Measurements from ENCODE around the gene KCNJ9. TPM values are rescaled to one million over a fixed set of nuclear protein-coding genes. Genes with fewer than 3 reads are reported as not detected.

The KCNJ9 gene
- polyA plus RNA-seq, 3 donors: not detected

DNA sequence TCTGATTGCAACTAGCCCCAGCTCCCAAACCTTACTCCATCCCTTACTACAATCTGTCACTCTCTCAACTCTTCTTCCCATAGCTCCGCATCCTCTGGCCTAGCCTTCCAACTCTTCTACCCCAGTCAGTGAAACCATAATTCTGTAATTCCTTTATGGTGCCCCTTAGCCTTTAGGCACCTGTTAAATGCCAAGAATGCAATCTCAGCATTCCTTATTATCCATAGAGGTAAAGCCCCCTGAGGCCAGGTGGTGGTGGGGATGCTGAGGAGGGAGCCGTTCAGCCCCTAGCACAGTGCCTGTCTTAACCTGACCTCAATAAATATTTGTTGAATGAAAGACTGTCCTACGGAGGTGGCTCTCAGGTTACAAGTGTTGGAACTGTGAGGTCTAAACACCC is 48.2 kb downstream of the KCNJ9 start:
- Histone ChIP-seq H3K36me3 (replicated peaks in 1 of 2; ENCODE audit: control insufficient read depth in 1 of 2, insufficient read depth in 2 of 2, low read length in 2 of 2) (no peaks in the 10 kb centered on the region), H2AFZ (ENCODE audit: insufficient read depth, low read depth, low read length, poor library complexity, severe bottlenecking) (no peak overlapping the region), H3K9ac (ENCODE audit: insufficient read depth, low read length, poor library complexity, severe bottlenecking) (no peak overlapping the region), H3K4me2 (replicated peaks; ENCODE audit: extremely low read depth, low read length, poor library complexity, severe bottlenecking) (no peak overlapping the region), H3K27ac (ENCODE audit: low read depth in 1 of 2, low read length in 2 of 2) (no peak overlapping the region), H3K27me3 (ENCODE audit: control insufficient read depth in 2 of 2, insufficient read depth in 2 of 2, low read length in 2 of 2) (no peaks in the 10 kb centered on the region), H3K4me3 (replicated peaks in 1 of 3; ENCODE audit: low read depth in 2 of 3, low read length in 3 of 3) (no peak overlapping the region), H4K20me1 (ENCODE audit: insufficient read depth, low read length) (no peaks in the 10 kb centered on the region), H3K9me3 (replicated peaks in 1 of 2; ENCODE audit: control insufficient read depth in 1 of 2, insufficient read depth in 1 of 2, low read length in 2 of 2) (no peaks in the 10 kb centered on the region), H3K79me2 (ENCODE audit: insufficient read depth, low read length) (no peaks in the 10 kb centered on the region), H3K4me1 (ENCODE audit: control insufficient read depth in 1 of 2, insufficient read depth in 2 of 2, low read length in 2 of 2) (peaks cover 4 to 5% of the 10 kb centered on the region in 2 donors)
- H3K4me1 Mint-ChIP-seq: peaks cover 1% of the 10 kb centered on the region
- WGBS (ENCODE audit: insufficient coverage): 100% methylated on average over 1 of the region's 3 CpGs
- peaks cover 0 to 2% (median 0%) of the 10 kb centered on the region in 7 donors for H3K9me3 Mint-ChIP-seq
- H3K27ac Mint-ChIP-seq: no peak overlapping the region
- TF ChIP-seq, protein P1, sequence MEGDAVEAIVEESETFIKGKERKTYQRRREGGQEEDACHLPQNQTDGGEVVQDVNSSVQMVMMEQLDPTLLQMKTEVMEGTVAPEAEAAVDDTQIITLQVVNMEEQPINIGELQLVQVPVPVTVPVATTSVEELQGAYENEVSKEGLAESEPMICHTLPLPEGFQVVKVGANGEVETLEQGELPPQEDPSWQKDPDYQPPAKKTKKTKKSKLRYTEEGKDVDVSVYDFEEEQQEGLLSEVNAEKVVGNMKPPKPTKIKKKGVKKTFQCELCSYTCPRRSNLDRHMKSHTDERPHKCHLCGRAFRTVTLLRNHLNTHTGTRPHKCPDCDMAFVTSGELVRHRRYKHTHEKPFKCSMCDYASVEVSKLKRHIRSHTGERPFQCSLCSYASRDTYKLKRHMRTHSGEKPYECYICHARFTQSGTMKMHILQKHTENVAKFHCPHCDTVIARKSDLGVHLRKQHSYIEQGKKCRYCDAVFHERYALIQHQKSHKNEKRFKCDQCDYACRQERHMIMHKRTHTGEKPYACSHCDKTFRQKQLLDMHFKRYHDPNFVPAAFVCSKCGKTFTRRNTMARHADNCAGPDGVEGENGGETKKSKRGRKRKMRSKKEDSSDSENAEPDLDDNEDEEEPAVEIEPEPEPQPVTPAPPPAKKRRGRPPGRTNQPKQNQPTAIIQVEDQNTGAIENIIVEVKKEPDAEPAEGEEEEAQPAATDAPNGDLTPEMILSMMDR (IDR thresholded peaks at IDR 0.05): no peak
- no peaks in the 10 kb centered on the region for H3K36me3 Mint-ChIP-seq
- intact Hi-C loops (cut with micrococcal nuclease): no loop called here
- peak overlapping the region in 1 of 2 donors; percentile 17 for H3K4me3 Mint-ChIP-seq
- peaks cover 5 to 9% (median 6%) of the 10 kb centered on the region in 3 donors for H3K27me3 Mint-ChIP-seq (ENCODE audit: low read depth in 3 of 3)
- no peak for DNase-seq

DNA sequence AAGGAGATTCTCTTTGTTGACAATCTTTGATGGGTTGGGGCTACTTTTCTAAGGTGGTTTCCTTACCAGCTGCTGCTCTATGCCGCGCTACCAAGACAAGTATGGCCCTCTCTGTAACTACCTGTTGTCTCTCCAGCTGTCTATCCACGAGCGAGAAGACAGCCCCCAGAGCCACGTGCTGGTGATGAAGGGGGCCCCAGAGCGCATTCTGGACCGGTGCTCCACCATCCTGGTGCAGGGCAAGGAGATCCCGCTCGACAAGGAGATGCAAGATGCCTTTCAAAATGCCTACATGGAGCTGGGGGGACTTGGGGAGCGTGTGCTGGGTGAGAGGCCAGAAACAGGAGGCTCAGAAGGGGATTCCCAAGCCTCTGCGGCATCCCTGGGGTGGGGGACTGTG is 48.6 kb downstream of the KCNJ9 start:
- no peaks in the 10 kb centered on the region for H3K79me2 ChIP-seq (ENCODE audit: insufficient read depth, low read length)
- peaks cover 8 to 9% of the 10 kb centered on the region in 2 donors for H3K4me1 ChIP-seq (ENCODE audit: control insufficient read depth in 1 of 2, insufficient read depth in 2 of 2, low read length in 2 of 2)
- Mint-ChIP-seq H3K9me3 (no peaks in the 10 kb centered on the region), H3K27ac (no peak overlapping the region), H3K27me3 (ENCODE audit: low read depth in 3 of 3) (peaks cover 7 to 9% (median 7%) of the 10 kb centered on the region in 3 donors), H3K4me3 (no peak overlapping the region), H3K36me3 (no peaks in the 10 kb centered on the region), H3K4me1 (peaks cover 5% of the 10 kb centered on the region)
- no peaks in the 10 kb centered on the region for H3K36me3 ChIP-seq (replicated peaks in 1 of 2; ENCODE audit: control insufficient read depth in 1 of 2, insufficient read depth in 2 of 2, low read length in 2 of 2)
- no peak for DNase-seq
- TF ChIP-seq, protein P1 (IDR thresholded peaks at IDR 0.05): no peak
- H3K9me3 ChIP-seq (replicated peaks in 1 of 2; ENCODE audit: control insufficient read depth in 1 of 2, insufficient read depth in 1 of 2, low read length in 2 of 2): no peaks in the 10 kb centered on the region
- no peak overlapping the region for H3K9ac ChIP-seq (ENCODE audit: insufficient read depth, low read length, poor library complexity, severe bottlenecking)
- no peak overlapping the region for H3K4me3 ChIP-seq (replicated peaks in 1 of 3; ENCODE audit: low read depth in 2 of 3, low read length in 3 of 3)
- WGBS (ENCODE audit: insufficient coverage): 94% methylated on average over 10 of the region's 11 CpGs
- no peaks in the 10 kb centered on the region for H3K27me3 ChIP-seq (ENCODE audit: control insufficient read depth in 2 of 2, insufficient read depth in 2 of 2, low read length in 2 of 2)
- no peaks in the 10 kb centered on the region for H4K20me1 ChIP-seq (ENCODE audit: insufficient read depth, low read length)
- H3K4me2 ChIP-seq (replicated peaks; ENCODE audit: extremely low read depth, low read length, poor library complexity, severe bottlenecking): no peak overlapping the region
- no peak overlapping the region for H3K27ac ChIP-seq (ENCODE audit: low read depth in 1 of 2, low read length in 2 of 2)
- no peak overlapping the region for H2AFZ ChIP-seq (ENCODE audit: insufficient read depth, low read depth, low read length, poor library complexity, severe bottlenecking)
- intact Hi-C loops (cut with micrococcal nuclease): no loop called here

Measured in CD14-positive monocyte (primary cell).